ENCODE results near the gene GMDS.

The GMDS gene

DNA sequence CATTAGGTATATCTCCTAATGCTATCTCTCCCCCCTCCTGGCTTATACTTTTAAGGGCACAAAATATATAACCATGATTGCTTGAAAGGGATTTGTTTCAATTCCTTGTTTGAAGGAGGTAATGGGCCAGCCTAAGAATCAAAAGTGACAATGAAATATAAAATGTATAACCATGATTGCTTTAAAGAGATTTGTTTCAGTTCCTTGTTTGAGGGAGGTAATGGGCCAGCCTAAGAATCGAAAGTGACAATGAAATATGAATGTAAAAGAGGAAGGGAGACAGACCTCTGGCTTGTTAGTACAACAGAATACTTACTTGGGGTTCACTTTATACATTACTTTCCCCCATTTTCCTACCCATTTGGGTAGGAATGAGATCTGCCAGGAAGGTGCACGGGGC, 580.2 kb downstream of the GMDS start:
- DNase-seq, result no peak

DNA sequence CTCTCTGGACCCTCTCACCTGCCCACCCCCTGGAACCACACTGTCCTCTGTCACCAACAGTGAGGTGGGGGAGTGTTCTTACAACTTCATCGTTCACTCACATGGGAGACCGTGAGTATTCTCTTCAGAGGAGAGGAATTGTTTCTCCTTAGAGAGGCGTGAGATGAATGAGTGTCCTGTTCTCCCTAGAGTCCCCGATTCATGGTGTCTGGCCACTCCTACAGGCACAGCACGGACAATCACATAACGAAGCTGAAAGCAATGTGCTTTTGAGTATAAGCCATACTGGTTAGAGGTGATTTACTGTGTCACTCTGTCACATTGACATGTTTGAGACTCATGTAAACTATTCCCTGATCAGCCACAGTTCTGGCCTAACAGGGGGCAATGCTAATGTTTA, 581.1 kb downstream of the GMDS start:
- no peak for DNase-seq

DNA sequence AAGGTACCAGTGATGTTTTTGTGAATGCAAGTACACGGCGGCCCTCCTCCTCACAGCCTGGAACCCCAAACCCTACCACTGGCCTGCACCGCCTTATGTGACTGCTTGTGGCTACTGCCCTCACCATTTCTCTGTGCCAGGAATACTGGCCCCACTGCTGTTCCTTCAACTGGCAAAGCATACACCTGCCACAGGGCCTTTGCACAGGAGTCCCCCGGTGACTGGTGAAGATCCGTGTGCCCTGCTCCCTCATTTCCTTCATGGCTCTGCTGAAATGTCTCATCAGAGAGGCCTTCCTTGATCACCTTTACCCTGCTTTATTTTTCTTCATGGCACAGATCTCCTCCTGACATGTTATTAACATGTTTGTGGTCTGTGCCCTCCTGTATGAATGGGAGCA, 581.9 kb downstream of the GMDS start:
- no peak for DNase-seq

DNA sequence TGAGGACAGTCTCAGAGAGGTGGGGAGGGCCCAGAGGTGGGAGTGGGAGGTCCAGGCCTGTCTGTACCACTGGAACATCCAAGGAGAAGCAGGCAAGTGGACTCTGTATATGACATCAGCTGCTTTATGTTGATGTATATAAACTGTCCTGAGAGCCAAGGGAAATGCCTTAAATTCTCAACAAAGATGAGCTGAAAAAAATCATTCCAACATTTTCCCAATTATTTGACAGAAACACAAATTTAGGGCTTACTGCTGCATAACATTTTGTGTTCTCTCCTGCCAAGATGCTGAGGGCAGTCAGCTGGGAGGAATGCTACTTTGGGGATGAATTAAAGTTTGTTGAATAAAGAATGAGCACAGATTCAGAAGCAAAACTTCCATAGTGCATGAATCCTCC, 582.9 kb downstream of the GMDS start:
- no peak for DNase-seq

DNA sequence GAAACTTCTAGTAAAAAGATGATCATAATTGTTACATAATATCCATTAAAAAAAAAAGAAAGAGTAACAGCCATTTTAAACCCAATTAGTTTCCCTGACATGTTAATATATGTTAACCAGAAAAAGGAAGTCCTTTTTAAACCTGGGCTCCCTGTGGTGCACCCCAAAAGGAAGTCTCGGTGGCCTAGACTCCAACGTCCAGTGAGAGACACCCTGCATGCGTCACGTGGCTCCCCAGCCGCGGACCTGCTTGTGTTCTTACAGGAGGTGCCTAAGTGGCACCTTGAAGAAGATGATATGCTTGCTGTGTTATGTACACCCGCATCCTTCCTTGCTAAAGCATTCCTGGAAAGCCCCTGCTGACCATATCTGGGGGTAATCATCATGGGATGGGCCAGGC, 585.6 kb downstream of the GMDS start:
- no peak for DNase-seq

DNA sequence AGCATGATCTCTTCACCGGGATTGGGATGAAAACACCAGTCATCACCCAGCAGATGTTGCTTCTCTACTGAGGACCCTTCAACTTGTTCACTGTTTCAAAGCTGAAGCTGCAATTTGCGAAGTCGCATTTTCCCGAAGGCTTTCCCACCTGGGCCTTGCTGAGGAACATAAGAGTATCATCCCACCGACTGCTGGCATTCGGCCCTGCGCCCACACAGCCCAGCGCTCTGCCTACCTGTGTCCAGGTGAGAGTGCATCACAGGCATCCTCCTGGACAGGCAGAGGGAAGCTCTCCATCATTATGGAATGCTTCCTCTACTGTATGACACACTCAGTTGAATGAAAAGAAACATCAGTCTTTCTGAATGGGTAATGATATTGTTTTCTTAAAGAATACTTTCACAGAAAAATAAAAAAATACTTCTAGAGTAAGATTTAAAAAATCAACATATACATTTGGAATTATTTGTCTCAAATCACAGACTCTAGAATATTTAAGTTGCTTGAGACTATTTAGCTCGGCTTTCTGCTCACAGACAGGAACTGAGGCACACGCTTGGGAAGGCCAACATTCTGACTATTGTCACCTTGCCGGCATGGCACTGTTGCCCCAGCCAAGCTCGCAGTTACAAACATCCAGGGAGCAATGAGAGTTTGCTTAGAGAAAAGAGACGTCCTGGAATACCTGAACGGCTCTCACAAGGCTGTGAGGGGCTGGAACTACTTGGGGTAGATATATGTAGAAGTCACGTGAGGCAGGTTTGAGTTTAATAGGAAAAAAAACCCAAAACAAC, 587.0 kb downstream of the GMDS start:
- DNase-seq, result no peak

DNA sequence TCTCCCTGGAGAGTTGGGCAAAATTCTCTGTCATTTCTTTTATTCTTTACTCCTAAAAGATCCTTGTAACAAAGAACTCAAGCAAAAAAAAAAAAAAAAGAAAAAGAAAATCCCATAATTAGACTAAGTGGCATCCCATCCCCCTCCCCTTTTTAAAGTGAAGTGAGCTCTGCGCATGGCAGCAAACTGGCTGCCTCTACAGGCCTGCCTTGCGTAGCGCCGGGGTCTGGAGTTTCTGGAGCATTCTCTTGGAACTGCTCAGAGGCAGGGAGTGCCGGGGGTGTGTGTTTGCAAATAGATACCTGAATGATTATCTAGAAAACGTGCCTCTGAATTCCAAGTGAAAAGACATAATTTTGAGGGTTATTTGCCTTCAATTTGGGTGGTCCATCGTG, 587.6 kb downstream of the GMDS start:
- DNase-seq, result peak; percentile 46

DNA sequence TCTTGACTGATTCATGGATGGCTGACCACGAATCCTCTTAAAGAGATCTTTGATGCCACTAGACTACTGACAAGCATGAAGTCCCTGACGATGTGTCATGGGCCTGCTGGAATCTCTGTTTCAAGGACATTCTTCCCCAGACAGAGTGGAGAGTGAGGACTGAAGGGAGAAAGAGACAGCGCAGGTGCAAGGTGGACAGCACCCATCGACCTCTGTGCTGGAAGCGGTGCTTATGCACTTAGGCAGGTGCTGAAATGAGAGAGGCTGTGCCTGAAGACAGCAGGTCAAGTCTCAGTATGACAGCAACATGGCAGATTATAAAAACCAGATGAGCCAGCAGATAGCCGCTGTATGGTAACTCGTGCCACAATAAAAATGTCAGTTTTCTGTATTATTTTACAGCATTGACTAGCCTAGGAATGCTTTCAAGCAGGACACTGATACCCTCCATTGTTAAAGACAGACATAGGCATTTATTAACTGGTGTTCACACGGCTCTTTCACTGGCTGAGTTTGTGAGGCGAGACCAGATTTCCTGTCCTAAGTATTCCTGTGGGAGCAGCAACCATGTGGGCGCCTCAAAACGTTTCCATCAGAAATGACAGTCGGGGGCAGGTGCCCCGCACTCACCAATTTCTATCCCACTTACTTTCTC, 588.2 kb downstream of the GMDS start:
- DNase-seq, result peak; percentile 46

DNA sequence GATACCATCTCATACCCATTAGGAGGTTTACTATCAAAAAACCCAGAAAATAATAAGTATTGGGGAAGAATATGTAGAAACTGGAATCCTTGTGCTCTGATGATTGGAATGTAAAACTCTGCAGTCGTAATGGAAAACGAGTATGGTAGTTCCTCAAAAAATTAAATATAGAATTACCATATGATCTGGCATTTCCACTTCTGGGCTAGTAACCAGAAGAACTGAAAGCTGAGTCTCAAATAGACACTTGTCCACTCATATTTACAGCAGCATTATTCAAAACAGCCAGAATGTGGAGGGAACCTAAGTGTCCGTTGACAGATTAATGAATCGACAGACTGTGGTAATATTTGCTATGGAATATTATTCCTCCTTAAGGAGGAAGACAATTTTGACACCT, 591.4 kb downstream of the GMDS start:
- no peak for DNase-seq

DNA sequence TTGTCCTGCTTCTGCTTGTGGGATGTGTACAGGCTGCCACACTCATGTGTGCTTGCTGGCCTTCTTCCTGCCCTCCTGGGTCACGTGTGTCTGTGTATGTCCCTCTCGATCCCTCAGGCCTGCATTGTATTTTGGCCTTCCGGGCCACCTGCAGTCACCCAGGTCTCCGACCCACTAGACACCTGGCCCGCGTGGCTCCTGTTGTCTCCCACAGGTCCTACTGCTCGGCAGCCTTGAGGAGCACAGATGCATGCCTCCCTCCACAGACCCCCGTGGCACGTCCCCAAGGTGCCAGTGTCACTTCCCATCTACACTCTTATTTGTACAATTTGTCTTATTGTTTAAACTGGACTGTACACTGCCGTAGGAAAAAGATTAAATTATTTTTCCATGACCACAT, 592.6 kb downstream of the GMDS start:
- no peak for DNase-seq

DNA sequence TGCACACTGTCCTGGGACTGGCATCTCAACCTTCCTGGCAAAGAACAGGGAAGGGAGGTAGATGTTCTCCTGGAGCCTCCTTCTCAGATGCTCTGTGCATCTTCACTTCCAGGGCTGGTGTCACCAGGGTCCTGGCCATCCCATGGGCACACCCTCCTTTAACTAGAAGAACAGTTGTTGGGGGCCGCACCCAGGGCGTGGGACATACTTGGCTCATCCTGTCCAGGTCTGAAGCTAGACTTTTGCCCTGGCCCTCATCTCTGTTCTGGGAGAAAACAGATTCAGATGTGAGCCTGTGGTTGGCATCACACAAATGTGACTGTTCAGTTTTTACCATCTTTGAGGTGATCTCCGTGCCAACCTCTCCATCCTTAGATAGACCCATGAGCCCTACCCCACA, 594.0 kb downstream of the GMDS start:
- no peak for DNase-seq

DNA sequence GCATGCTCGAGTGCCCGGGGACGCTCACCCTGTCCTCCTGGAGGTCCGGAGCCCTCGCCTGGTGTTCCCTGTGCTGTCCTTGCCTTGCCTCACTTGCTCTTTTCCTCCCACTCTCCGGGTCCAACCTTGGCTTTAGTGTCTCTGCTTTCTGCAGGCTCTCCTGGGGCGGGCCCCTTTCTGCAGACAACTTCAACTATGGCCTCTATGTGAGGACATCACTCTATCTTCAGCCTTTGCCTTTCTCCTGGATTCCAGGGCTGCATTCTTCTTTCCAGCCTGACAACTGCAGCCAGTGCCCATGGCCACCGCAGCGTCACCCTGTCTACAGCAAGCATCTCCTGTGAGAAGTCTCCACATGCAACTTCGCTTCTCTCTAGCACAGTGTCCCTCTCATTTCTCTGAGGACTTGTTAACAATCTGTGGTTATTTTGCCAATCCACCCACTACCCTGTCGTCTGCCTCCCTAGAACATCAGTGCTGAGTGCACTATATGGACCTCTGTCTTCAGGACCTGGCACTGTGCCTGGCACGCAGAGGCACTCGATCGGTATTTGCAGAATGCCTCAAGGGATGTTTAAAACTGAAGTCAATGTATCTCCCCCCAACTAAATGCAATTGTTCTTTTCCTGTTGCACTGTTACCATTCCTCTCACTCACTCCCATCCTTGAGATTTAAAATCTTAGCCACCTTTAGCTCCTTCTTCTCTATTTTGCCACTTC, 599.8 kb downstream of the GMDS start:
- DNase-seq, result no peak

DNA sequence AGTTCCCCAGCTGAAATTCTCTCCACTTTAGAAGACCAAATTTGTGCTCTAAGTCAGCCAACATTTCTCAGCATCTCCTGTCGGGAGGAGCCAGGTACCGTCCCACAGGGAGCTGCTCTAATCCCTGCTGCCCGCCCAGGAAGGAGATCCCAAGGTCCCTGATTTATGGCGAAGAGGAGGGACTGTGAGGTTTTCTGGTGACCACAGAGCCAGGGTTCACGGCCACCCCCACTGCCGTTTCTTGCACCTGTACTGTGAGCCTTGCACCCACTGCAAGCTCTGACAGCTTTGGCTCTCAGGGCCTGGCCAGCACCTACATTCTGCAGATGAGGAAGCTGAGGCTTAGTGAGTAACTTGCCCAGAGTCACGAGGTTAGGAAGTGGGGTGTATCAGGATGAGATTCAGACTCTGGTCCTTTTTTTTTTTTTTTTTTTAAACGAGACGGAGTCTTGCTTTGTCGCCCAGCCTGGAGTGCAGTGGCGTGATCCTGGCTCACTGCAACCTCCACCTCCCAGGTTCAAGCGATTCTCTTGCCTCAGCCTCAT, 600.8 kb downstream of the GMDS start:
- DNase-seq, result no peak

DNA sequence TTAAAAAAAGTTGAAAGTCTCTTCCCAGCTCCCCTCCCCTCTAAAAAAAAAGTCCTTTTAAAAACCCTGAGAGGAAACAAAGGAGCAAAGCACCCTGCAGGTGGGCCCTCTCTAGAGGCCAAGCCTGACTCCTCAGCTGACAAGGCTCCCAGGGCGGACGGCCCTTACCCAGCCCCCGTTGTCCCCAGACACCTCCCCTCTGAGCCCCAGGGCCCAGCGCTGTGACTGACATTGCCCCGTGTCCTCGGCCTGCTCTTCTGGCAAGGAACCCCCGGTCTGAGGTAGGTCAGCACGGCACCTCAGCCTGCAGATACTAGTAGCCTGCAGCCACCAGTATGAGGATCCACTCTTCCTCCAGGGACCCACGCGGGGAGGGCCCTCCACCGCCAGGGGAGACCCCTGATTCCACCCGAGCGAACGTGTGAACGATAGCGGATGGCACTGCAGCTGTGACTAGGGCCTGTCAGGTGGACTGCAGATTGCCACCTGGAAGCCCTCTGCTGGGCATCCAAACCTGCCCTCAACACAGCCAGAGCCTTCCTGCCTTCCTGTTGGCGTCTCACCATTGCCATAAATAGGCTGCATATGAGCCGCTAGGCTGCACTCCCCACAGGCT, 601.5 kb downstream of the GMDS start:
- DNase-seq, result no peak

DNA sequence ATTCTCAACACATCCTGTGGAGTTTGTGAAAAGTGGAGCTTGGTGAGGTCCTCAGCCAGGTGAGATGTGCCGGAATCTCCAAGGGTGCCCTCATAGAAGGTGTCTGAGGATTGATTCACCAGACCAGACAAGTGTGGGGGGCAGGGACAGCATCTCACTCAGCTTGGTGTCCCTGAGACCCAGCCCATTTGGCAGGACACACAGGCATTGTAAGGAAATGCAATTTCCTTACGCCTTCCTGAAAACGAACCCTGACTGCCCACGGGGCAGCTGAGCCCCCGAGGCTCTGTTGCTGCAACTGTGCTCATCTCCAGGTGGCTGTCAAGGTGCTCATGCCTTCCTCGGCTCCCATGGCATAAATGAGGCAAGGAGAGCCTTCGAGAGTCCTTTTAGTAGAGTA, 602.3 kb downstream of the GMDS start:
- DNase-seq, result no peak

DNA sequence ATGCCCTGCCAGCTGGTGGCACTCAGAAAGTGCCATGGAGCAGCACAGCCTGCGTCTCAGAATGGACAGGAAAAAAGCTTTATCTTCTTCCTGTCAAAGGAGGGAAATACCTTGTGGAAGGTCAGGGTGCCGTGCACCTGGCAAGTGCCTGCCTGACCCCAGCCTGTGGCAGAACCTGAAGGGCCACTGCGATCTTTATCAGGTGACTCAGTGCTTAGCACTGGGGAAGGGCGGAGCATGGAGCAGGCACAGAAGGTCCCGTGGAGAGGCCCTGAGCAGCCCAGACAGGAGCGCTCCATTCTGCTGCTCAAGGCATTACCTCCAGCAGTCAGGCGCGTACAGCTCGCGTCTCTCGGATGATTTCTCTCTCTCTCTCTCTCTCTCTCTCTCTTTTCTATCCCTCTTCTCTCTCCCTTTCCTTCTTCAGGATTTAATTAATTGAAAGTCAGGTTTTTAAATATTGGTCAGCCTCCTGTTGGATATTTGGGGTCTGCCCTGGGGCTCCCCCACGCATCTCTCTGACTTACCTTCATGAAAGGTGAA, 604.0 kb downstream of the GMDS start:
- no peak for DNase-seq

DNA sequence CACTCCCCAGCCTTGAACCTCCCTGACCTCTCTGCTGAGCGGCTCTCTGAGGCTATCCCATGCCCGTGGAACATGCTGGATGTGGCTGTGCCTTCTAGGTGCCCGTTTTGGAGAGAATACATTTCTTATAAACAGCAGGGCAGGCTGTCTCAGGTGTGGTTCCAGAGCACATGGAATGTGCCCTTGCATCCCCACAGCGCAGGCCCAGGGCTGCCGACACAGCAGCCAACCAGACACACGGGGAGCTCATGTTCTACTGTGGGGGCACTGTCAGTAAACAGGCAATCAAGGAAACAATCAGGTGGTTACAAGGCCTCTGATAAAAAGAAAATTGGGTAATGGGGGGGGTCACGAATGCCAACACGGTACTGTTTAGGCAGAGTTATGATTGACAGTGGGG, 604.9 kb downstream of the GMDS start:
- no peak for DNase-seq

DNA sequence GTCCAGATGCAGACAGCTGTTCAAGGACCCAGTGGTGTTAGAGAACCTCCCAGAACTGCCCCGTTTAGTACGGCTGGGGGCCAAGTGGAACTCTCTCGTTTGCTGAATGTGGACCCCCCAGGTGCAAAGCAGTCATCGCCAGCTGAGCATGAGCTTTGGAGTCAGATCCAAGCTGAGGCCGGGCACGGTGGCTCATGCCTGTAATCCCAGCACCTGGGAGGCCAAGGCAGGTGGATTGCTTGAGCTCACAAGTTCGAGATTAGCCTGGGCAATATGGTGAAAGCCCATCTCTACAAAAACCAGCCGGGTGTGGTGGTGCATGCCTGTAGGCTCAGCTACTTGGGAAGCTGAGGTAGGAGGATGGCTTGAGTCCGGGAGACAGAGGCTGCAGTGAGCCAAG, 606.0 kb downstream of the GMDS start:
- DNase-seq, result no peak

DNA sequence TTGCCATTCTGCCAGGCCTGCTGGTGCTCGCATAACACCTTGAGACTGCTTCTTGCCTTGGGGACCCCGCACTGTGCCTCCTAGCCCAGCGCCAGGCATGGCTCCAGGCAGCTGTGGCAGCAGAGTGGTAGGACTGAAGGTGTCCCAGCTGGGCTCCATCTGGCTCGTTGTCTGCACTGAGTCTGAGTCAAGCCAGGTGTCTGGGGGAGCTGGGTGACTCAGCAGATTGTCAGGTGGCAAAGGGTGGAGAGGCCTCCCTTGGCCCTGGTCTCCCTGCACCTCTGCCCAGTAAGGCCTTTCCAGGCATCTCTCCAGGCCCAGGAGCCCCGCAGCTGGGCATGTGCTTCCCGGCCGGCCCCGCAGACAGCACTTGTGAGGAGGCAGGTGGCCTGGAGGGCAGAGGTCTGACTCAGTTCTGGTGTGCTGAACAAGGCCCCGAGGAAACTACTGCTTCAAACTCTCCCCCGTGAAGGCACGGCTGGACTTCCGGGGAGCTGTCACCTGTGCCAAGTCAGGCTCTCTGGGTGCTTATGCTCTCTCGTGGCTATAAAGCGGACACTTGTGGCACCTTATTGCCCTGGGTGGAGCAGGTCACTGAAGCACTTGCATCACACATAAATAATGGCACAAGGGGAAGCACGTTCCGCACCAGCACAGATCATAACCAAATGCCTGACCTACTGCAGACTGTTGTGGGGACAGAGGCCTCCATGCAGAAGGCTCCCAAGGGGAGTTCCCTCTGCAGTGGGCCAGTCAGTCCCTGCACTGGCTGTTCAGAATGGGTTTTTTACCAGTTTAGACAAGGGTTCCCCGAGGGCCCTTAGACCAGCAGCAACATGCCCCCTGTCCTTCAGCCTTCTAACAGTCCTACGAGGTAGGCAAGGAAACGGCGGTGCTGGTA, 608.2 kb downstream of the GMDS start:
- DNase-seq, result peak; percentile 29

DNA sequence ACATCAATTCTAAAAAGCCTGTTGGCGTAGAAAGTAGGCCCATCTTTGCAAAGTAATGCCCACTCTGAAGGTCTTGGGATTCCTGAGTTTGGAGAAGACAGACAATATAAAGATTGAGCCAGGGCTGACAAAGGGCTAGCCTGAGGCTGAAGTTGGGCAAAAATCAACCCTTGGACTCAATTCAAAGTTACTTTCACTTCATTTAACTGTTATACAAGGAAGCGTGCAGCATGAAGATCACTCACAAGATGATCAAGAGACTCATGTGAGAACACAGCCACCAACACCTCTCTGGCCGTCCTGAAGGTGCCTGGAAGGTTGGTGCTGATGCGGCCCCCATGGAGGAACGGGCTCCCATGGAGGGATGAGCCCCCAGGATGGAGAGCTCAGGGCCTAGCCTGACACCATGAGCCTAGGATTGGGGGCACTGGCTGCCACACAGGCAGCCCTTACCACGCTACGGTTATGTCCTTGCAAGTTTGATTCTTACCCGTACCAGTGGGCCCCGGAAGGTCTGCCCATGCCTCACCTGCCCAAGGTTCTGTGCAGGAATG, 609.1 kb downstream of the GMDS start:
- DNase-seq, result no peak

DNA sequence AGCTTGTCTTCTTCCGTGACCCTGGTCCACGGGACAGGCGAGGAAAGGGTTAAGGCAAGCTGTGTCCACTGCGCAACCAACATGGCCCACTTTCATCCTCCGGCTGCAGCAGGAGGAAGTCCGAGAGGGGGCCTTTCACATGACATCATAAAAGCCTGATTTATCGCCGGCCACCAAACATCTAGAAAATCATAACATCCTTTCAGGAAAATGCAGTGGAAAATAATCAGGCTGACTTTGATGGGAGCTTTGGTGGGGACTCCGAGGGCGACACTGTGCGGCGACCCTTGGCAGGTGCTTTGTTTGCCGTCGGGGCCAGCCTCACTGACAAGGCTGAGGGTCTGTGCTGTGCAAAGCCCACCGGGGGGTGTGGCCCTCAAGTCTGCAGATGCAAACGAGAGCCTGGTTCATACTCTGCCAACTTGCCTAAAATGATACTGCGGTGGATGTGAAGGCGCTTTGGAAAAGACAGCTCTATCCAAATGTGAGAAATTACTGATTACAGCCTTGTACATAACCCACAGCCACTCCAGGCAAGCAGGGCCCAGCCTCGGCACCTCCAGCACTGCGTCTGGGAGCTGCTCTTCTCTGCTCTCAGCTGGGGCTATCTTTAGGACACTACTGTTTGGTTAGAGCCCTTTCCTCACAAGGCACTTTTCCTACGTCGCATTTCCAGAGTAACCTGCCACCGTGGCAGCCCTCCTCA, 609.9 kb downstream of the GMDS start:
- DNase-seq, result no peak

All from NCI-H82 (cell line).